MM.1S (cell line): ENCODE measurements around the gene HPSE2.

ENCODE experiments used
- DNase-seq: peaks from one replicate; pipeline ENCODE4 v3.0.0-alpha.2; 2015
- H2AFZ ChIP-seq: fragments of 300-600 bp; sonication (generic); 2 replicates; pipeline ENCODE4 v1.6.0; 2016; ENCODE audit warnings: antibody characterized with exemption, low read length
- H3F3A ChIP-seq: fragments of 300-600 bp; sonication (generic); 2 replicates; pipeline ENCODE4 v1.6.1; 2016; ENCODE audit warnings: mild to moderate bottlenecking, antibody characterized with exemption, low read length, moderate library complexity, mixed read lengths; ENCODE audit not compliant: insufficient read depth
- H3K27ac ChIP-seq: fragments of 300-600 bp; sonication (generic); 2 replicates; pipeline ENCODE4 v1.5.1; 2016; ENCODE audit warnings: mild to moderate bottlenecking, low read length
- H3K27me3 ChIP-seq: fragments of 300-600 bp; sonication (generic); replicated peaks from 2 replicates; pipeline ENCODE4 v1.6.0; 2016; ENCODE audit warnings: low read length; ENCODE audit not compliant: insufficient read depth
- H3K36me3 ChIP-seq: fragments of 300-600 bp; sonication (generic); replicated peaks from 2 replicates; pipeline ENCODE4 v1.6.1; 2016; ENCODE audit warnings: mild to moderate bottlenecking, low read length, mixed read lengths; ENCODE audit not compliant: insufficient read depth
- H3K4me1 ChIP-seq: fragments of 300-600 bp; sonication (generic); 2 replicates; pipeline ENCODE4 v1.6.1; 2016; ENCODE audit warnings: low read length, mixed read lengths
- H3K4me2 ChIP-seq: fragments of 300-600 bp; sonication (generic); 2 replicates; pipeline ENCODE4 v1.6.0; 2016; ENCODE audit warnings: low read depth, low read length
- H3K4me3 ChIP-seq: fragments of 300-600 bp; sonication (generic); 2 replicates; pipeline ENCODE4 v1.5.1; 2016; ENCODE audit warnings: low read length, mixed read lengths
- H3K79me2 ChIP-seq: fragments of 300-600 bp; sonication (generic); 2 replicates; pipeline ENCODE4 v1.6.1; 2016; ENCODE audit warnings: mixed run types, low read length, mixed read lengths
- H3K9ac ChIP-seq: fragments of 300-600 bp; sonication (generic); 2 replicates; pipeline ENCODE4 v1.6.1; 2016; ENCODE audit warnings: low read length, mixed read lengths
- H3K9me2 ChIP-seq: fragments of 300-600 bp; sonication (generic); replicated peaks from 2 replicates; pipeline ENCODE4 v1.6.1; 2016; ENCODE audit warnings: mild to moderate bottlenecking, low read length, mixed read lengths; ENCODE audit not compliant: insufficient read depth
- H3K9me3 ChIP-seq: fragments of 300-600 bp; sonication (generic); replicated peaks from 2 replicates; pipeline ENCODE4 v1.6.1; 2016; ENCODE audit warnings: mild to moderate bottlenecking, low read length, mixed read lengths; ENCODE audit not compliant: insufficient read depth
- H4K20me1 ChIP-seq: fragments of 300-600 bp; sonication (generic); 2 replicates; pipeline ENCODE4 v1.6.1; 2016; ENCODE audit warnings: mild to moderate bottlenecking, low read length, moderate library complexity, mixed read lengths; ENCODE audit not compliant: insufficient read depth
- CTCF ChIP-seq: fragments of 300-600 bp; sonication (generic); IDR thresholded peaks from 2 replicates; pipeline ENCODE4 v1.5.1; 2016; ENCODE audit warnings: antibody characterized with exemption, low read length, mixed read lengths
- EZH2 ChIP-seq: fragments of 300-600 bp; sonication (generic); optimal IDR thresholded peaks from 2 replicates; pipeline ENCODE3; 2017; ENCODE audit warnings: low read depth, mild to moderate bottlenecking, antibody characterized with exemption, low read length, mixed read lengths
- EZH2phosphoT487 ChIP-seq: fragments of 300-600 bp; sonication (generic); IDR thresholded peaks from 2 replicates; pipeline ENCODE4 v1.6.1; 2018; ENCODE audit warnings: antibody characterized with exemption, low read length

Gene HPSE2

GRCh38 chr10:98599032-98599610 is 636.5 kb downstream of the HPSE2 start:
- Histone ChIP-seq H4K20me1 (no peaks in the 10 kb centered on the region), H3K27me3 (no peaks in the 10 kb centered on the region), H2AFZ (no peak overlapping the region), H3K9me3 (no peaks in the 10 kb centered on the region), H3K4me2 (no peak overlapping the region), H3K9me2 (no peaks in the 10 kb centered on the region), H3K27ac (no peak overlapping the region), H3F3A (no peaks in the 10 kb centered on the region), H3K4me3 (no peak overlapping the region), H3K36me3 (no peaks in the 10 kb centered on the region), H3K79me2 (no peaks in the 10 kb centered on the region), H3K4me1 (0 out of 2 replicates have a peak, but pooled peaks cover 10% of the 10 kb centered on the region), H3K9ac (no peak overlapping the region)
- TF ChIP-seq EZH2phosphoT487 (no peak), EZH2 (no peak), CTCF (no peak)
- DNase-seq = no peak

- H4K20me1 ChIP-seq = no peaks in the 10 kb centered on the region
- no peak overlapping the region for H3K27ac ChIP-seq
- no peak overlapping the region for H3K4me3 ChIP-seq
- no peak overlapping the region for H3K9ac ChIP-seq
- TF ChIP-seq EZH2phosphoT487 = no peak
- TF ChIP-seq CTCF = no peak
- no peak for TF ChIP-seq EZH2
- H3K4me2 ChIP-seq = no peak overlapping the region
- no peak overlapping the region for H2AFZ ChIP-seq
- H3K27me3 ChIP-seq = no peaks in the 10 kb centered on the region
- H3K4me1 ChIP-seq = no peaks in the 10 kb centered on the region
- no peaks in the 10 kb centered on the region for H3K36me3 ChIP-seq
- H3F3A ChIP-seq = no peaks in the 10 kb centered on the region
- no peaks in the 10 kb centered on the region for H3K79me2 ChIP-seq
- DNase-seq = no peak
- H3K9me3 ChIP-seq = no peaks in the 10 kb centered on the region
- H3K9me2 ChIP-seq = no peaks in the 10 kb centered on the region
These were observed 639.2 kb downstream of the HPSE2 start for GRCh38 chr10:98596404-98596803.

- no peaks in the 10 kb centered on the region for H3K9me3 ChIP-seq
- H3K4me1 ChIP-seq = no peaks in the 10 kb centered on the region
- H3F3A ChIP-seq = no peaks in the 10 kb centered on the region
- no peaks in the 10 kb centered on the region for H4K20me1 ChIP-seq
- H3K4me2 ChIP-seq = no peak overlapping the region
- no peak overlapping the region for H3K9ac ChIP-seq
- no peaks in the 10 kb centered on the region for H3K36me3 ChIP-seq
- H3K79me2 ChIP-seq = no peaks in the 10 kb centered on the region
- H3K27ac ChIP-seq = no peak overlapping the region
- no peaks in the 10 kb centered on the region for H3K27me3 ChIP-seq
- no peak overlapping the region for H2AFZ ChIP-seq
- TF ChIP-seq EZH2 (no peak), CTCF (no peak), EZH2phosphoT487 (no peak)
- DNase-seq = no peak
- no peak overlapping the region for H3K4me3 ChIP-seq
- H3K9me2 ChIP-seq = no peaks in the 10 kb centered on the region
These were observed 646.0 kb downstream of the HPSE2 start for GRCh38 chr10:98589691-98590090.
